Loucy (cell line): ENCODE measurements around the gene SLC8B1.

Experiments used
- H2AFZ ChIP-seq: fragments of 200-600 bp; sonication (generic); 2 replicates; pipeline ENCODE4 v1.6.0; 2016; ENCODE audit warnings: antibody characterized with exemption, mild to moderate bottlenecking, low read length, moderate library complexity
- H3F3A ChIP-seq: fragments of 200-600 bp; 2 replicates; pipeline ENCODE4 v1.6.0; 2016; ENCODE audit warnings: antibody characterized with exemption, low read depth, mild to moderate bottlenecking
- H3K27me3 ChIP-seq: fragments of 200-600 bp; sonication (generic); 2 replicates; pipeline ENCODE4 v1.6.1; 2014; ENCODE audit warnings: low read length, mild to moderate bottlenecking; ENCODE audit not compliant: insufficient read depth, poor library complexity, severe bottlenecking
- H3K36me3 ChIP-seq: fragments of 200-600 bp; sonication (generic); 2 replicates; pipeline ENCODE4 v1.6.1; 2016; ENCODE audit warnings: low read length; ENCODE audit not compliant: insufficient read depth
- H3K4me1 ChIP-seq: fragments of 200-600 bp; sonication (generic); 2 replicates; pipeline ENCODE4 v1.5.1; 2014; ENCODE audit warnings: low read length, mild to moderate bottlenecking; ENCODE audit not compliant: insufficient read depth, poor library complexity, severe bottlenecking
- H3K4me2 ChIP-seq: fragments of 200-600 bp; sonication (generic); 2 replicates; pipeline ENCODE4 v1.6.0; 2014; ENCODE audit warnings: antibody characterized with exemption, low read length, low read depth, mild to moderate bottlenecking; ENCODE audit not compliant: poor library complexity, severe bottlenecking
- H3K4me3 ChIP-seq: fragments of 200-600 bp; sonication (generic); 2 replicates; pipeline ENCODE4 v1.5.1; 2014; ENCODE audit warnings: low read length, mild to moderate bottlenecking, mixed read lengths; ENCODE audit not compliant: poor library complexity, severe bottlenecking
- H3K79me2 ChIP-seq: fragments of 200-600 bp; sonication (generic); 2 replicates; pipeline ENCODE4 v1.6.1; 2014; ENCODE audit warnings: low read length; ENCODE audit not compliant: insufficient read depth
- H3K9ac ChIP-seq: fragments of 200-600 bp; sonication (generic); 2 replicates; pipeline ENCODE4 v1.6.0; 2014; ENCODE audit warnings: mild to moderate bottlenecking, low read depth, low read length, moderate library complexity; ENCODE audit not compliant: poor library complexity, severe bottlenecking
- H3K9me2 ChIP-seq: fragments of 200-600 bp; sonication (generic); replicated peaks from 2 replicates; pipeline ENCODE4 v1.6.1; 2016; ENCODE audit warnings: low read depth, low read length, mixed read lengths
- H3K9me3 ChIP-seq: fragments of 200-600 bp; sonication (generic); 2 replicates; pipeline ENCODE4 v1.6.1; 2014; ENCODE audit warnings: mild to moderate bottlenecking, antibody characterized with exemption, low read length, low read depth; ENCODE audit not compliant: insufficient read depth
- H4K20me1 ChIP-seq: fragments of 200-600 bp; sonication (generic); 2 replicates; pipeline ENCODE4 v1.6.0; 2014; ENCODE audit warnings: antibody characterized with exemption, low read length, mild to moderate bottlenecking; ENCODE audit not compliant: insufficient read depth, poor library complexity, severe bottlenecking
- EZH2phosphoT487 ChIP-seq: fragments of 200-600 bp; IDR thresholded peaks from 2 replicates; pipeline ENCODE4 v1.6.1; 2018; ENCODE audit warnings: antibody characterized with exemption, mild to moderate bottlenecking, moderate library complexity, borderline replicate concordance
- TF ChIP-seq, protein P1 (sequence below): fragments of 200-600 bp; sonication (generic); conservative IDR thresholded peaks from 2 replicates; pipeline ENCODE4 v1.5.1; 2014; ENCODE audit warnings: mild to moderate bottlenecking, antibody characterized with exemption, low read length

Gene SLC8B1

GRCh38 chr12:113270709-113271009, 64.2 kb downstream of the SLC8B1 start:
- Histone ChIP-seq H3K27me3 (no peaks in the 10 kb centered on the region), H3K9me3 (no peaks in the 10 kb centered on the region), H3K4me1 (no peaks in the 10 kb centered on the region), H3K9me2 (no peaks in the 10 kb centered on the region), H3K36me3 (no peaks in the 10 kb centered on the region), H3K4me2 (no peak overlapping the region), H3K4me3 (no peak overlapping the region), H3K9ac (no peak overlapping the region), H4K20me1 (no peaks in the 10 kb centered on the region), H3F3A (no peaks in the 10 kb centered on the region), H3K79me2 (no peaks in the 10 kb centered on the region), H2AFZ (no peak overlapping the region)
- no peak for TF ChIP-seq EZH2phosphoT487

- no peaks in the 10 kb centered on the region for H3K9me2 ChIP-seq
- no peak overlapping the region for H3K4me2 ChIP-seq
- H3K4me3 ChIP-seq = no peak overlapping the region
- H3F3A ChIP-seq = no peaks in the 10 kb centered on the region
- no peak overlapping the region for H3K9ac ChIP-seq
- no peaks in the 10 kb centered on the region for H3K9me3 ChIP-seq
- H3K4me1 ChIP-seq = no peaks in the 10 kb centered on the region
- H3K36me3 ChIP-seq = no peaks in the 10 kb centered on the region
- H3K27me3 ChIP-seq = no peaks in the 10 kb centered on the region
- no peaks in the 10 kb centered on the region for H4K20me1 ChIP-seq
- no peak overlapping the region for H2AFZ ChIP-seq
- TF ChIP-seq EZH2phosphoT487 = no peak
- TF ChIP-seq, protein P1, sequence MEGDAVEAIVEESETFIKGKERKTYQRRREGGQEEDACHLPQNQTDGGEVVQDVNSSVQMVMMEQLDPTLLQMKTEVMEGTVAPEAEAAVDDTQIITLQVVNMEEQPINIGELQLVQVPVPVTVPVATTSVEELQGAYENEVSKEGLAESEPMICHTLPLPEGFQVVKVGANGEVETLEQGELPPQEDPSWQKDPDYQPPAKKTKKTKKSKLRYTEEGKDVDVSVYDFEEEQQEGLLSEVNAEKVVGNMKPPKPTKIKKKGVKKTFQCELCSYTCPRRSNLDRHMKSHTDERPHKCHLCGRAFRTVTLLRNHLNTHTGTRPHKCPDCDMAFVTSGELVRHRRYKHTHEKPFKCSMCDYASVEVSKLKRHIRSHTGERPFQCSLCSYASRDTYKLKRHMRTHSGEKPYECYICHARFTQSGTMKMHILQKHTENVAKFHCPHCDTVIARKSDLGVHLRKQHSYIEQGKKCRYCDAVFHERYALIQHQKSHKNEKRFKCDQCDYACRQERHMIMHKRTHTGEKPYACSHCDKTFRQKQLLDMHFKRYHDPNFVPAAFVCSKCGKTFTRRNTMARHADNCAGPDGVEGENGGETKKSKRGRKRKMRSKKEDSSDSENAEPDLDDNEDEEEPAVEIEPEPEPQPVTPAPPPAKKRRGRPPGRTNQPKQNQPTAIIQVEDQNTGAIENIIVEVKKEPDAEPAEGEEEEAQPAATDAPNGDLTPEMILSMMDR = no peak
- no peaks in the 10 kb centered on the region for H3K79me2 ChIP-seq
Observed at GRCh38 chr12:113269257-113269943, 65.5 kb downstream of the SLC8B1 start.

- no peaks in the 10 kb centered on the region for H3K79me2 ChIP-seq
- no peaks in the 10 kb centered on the region for H4K20me1 ChIP-seq
- no peaks in the 10 kb centered on the region for H3K36me3 ChIP-seq
- no peaks in the 10 kb centered on the region for H3F3A ChIP-seq
- no peaks in the 10 kb centered on the region for H3K9me3 ChIP-seq
- H2AFZ ChIP-seq = no peak overlapping the region
- no peaks in the 10 kb centered on the region for H3K4me1 ChIP-seq
- H3K4me2 ChIP-seq = no peak overlapping the region
- no peaks in the 10 kb centered on the region for H3K9me2 ChIP-seq
- TF ChIP-seq, protein P1 = no peak
- TF ChIP-seq EZH2phosphoT487 = no peak
- H3K4me3 ChIP-seq = no peak overlapping the region
- H3K9ac ChIP-seq = no peak overlapping the region
- no peaks in the 10 kb centered on the region for H3K27me3 ChIP-seq
Observed at GRCh38 chr12:113268621-113269020, 66.3 kb downstream of the SLC8B1 start.

DNA sequence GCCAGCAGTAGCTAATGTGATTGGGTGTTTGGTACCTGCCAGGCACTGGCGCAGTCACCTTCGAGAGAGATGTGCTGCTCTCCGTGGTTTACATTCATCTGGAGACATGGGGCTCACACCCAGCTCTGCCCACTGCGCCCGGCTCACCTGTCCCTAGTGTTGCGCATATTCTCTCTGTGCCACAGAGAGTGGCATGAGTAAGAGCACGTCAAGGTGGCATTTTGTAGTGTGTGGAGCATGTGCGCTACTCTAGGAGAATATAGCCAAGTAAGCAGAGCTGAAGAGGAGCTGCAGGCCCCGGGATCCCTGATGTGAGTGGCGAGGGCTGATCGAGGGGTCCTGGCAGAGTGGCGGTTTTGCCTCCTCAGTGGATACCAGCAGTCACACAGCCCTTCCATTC, 66.8 kb downstream of the SLC8B1 start:
- H3K27me3 ChIP-seq = no peaks in the 10 kb centered on the region

More for the DNA sequence above, 66.8 kb downstream of the SLC8B1 start:
- no peak overlapping the region for H3K4me2 ChIP-seq
- no peak overlapping the region for H3K9ac ChIP-seq
- H3K9me2 ChIP-seq = no peaks in the 10 kb centered on the region
- no peaks in the 10 kb centered on the region for H3K79me2 ChIP-seq
- no peak for TF ChIP-seq EZH2phosphoT487
- TF ChIP-seq, protein P1 = no peak
- no peaks in the 10 kb centered on the region for H4K20me1 ChIP-seq
- no peaks in the 10 kb centered on the region for H3K36me3 ChIP-seq
- no peaks in the 10 kb centered on the region for H3F3A ChIP-seq
- H2AFZ ChIP-seq = no peak overlapping the region
- H3K4me3 ChIP-seq = no peak overlapping the region
- no peaks in the 10 kb centered on the region for H3K9me3 ChIP-seq
- H3K4me1 ChIP-seq = no peaks in the 10 kb centered on the region
